Measurements from ENCODE around the gene ALLC. TPM values are rescaled to one million over a fixed set of nuclear protein-coding genes. Genes with fewer than 3 reads are reported as not detected.

Gene ALLC
- total RNA-seq, 4 donors from 2014 or later: not detected

DNA sequence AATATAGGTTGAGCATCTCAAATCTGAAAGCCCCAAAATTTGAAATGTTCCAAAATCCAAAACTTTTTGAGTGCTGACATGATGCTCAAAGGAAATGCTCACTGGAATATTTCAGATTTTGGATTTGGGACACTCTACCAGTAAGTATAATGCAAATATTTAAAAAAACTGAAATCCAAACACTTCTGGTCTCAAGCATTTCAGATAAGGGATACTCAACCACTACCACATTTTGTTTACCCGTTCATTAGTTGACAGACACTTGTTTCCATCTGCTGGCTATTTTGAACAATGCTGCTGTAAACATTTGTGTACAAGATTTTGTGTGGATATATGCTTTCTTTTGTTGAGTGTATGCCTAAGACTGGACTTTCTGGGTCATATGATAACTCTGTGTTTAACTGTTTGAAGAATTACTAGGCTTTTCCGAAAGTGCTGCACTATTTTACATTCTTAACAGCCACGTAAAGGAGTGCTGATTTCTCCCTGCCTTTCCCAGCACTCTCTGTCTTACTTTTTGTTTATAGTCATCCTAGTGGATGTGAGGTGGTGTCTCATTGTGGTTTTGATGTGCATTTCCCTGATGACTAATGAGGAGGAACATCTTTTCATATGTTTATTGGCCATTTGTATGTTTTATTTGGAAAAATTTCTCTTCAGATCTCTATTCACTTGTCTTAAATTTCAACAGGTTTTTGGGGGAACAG lies 25.9 kb downstream of the ALLC start:
- no peaks in the 10 kb centered on the region for H3K9me3 ChIP-seq
- no peak overlapping the region for H3K27ac ChIP-seq
- ATAC-seq: no peak
- H3K27me3 ChIP-seq: no peaks in the 10 kb centered on the region
- no peak overlapping the region for H3K4me3 ChIP-seq
- H3K36me3 ChIP-seq: no peaks in the 10 kb centered on the region
- in situ Hi-C loops (cut with MboI; ENCODE audit: low sequenced_read_pairs in 4 of 4) (no loop called here), intact Hi-C loops (cut with DNase I; ENCODE audit: low total_unique reads) (no loop called here)
- no peak for DNase-seq
- TF ChIP-seq CTCF (IDR thresholded peaks at IDR 0.05 in 4 of 5, conservative IDR thresholded peaks at IDR 0.05 in 1 of 5): no peak
- no peak for TF ChIP-seq POLR2A (IDR thresholded peaks at IDR 0.05)
- H3K4me1 ChIP-seq: no peaks in the 10 kb centered on the region

- no peaks in the 10 kb centered on the region for H3K36me3 ChIP-seq
- intact Hi-C loops (cut with DNase I; ENCODE audit: low total_unique reads): no loop called here
- no peaks in the 10 kb centered on the region for H3K27me3 ChIP-seq
- DNase-seq (no peak), ATAC-seq (no peak)
- no peaks in the 10 kb centered on the region for H3K9me3 ChIP-seq
- no peak overlapping the region for H3K4me3 ChIP-seq
- H3K4me1 ChIP-seq: no peaks in the 10 kb centered on the region
- in situ Hi-C loops (cut with MboI; ENCODE audit: low sequenced_read_pairs in 4 of 4): no loop called here
- no peak overlapping the region for H3K27ac ChIP-seq
- no peak for TF ChIP-seq POLR2A (IDR thresholded peaks at IDR 0.05)
- TF ChIP-seq CTCF (IDR thresholded peaks at IDR 0.05 in 4 of 5, conservative IDR thresholded peaks at IDR 0.05 in 1 of 5): no peak
Measured at GRCh38 chr2:3689998-3690748, 32.2 kb downstream of the ALLC start.

DNA sequence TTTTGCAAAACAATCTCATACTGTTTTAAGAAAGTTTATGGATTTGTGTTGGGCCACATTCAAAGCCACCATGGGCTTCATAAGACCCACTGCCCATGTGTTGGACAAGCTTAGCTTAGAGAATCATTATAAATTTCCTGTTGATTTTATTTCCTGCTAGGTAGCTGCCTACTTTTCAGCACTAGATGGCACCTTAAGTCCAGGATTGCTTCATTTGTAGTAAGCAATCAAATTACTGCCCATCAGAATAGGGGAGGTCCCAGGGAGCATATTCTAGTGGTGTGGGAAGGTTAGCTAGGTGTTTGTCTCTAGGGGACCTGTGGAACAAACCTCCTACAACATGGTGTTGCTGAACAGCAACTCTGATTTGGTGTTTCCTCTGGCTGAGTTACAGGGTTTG lies 34.4 kb downstream of the ALLC start:
- Histone ChIP-seq H3K27me3 (no peaks in the 10 kb centered on the region), H3K36me3 (no peaks in the 10 kb centered on the region), H3K27ac (no peak overlapping the region), H3K4me1 (no peaks in the 10 kb centered on the region), H3K4me3 (no peak overlapping the region), H3K9me3 (no peaks in the 10 kb centered on the region)
- DNase-seq: no peak
- ATAC-seq: no peak
- intact Hi-C loops (cut with DNase I; ENCODE audit: low total_unique reads) (no loop called here), in situ Hi-C loops (cut with MboI; ENCODE audit: low sequenced_read_pairs in 4 of 4) (no loop called here)
- TF ChIP-seq POLR2A (IDR thresholded peaks at IDR 0.05): no peak
- no peak for TF ChIP-seq CTCF (IDR thresholded peaks at IDR 0.05 in 4 of 5, conservative IDR thresholded peaks at IDR 0.05 in 1 of 5)

DNA sequence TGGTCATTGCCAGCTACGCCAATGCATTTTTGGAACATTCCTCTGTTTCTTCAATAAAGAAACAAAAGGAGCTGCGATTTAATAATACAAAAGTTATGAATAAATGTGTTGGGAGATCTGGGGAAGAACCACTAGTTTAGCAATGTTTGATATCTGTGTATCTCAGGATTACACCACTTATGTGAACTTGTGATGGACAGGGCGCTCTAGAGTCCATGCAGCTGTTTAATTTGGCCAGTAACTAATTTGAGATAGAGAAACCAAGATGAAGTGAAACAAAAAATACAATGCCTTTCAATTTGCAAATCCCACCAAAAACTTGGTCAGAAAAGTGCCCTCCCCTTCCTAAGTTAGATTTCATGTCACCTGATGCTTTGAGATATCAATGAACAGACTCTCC lies 38.5 kb downstream of the ALLC start:
- no peak for TF ChIP-seq CTCF (IDR thresholded peaks at IDR 0.05 in 4 of 5, conservative IDR thresholded peaks at IDR 0.05 in 1 of 5)
- TF ChIP-seq POLR2A (IDR thresholded peaks at IDR 0.05): no peak
- Histone ChIP-seq H3K4me3 (no peak overlapping the region), H3K27me3 (no peaks in the 10 kb centered on the region), H3K27ac (no peak overlapping the region), H3K36me3 (no peaks in the 10 kb centered on the region), H3K4me1 (no peaks in the 10 kb centered on the region), H3K9me3 (no peaks in the 10 kb centered on the region)
- intact Hi-C loops (cut with DNase I; ENCODE audit: low total_unique reads): no loop called here
- ATAC-seq: no peak
- no peak for DNase-seq
- in situ Hi-C loops (cut with MboI; ENCODE audit: low sequenced_read_pairs in 4 of 4): no loop called here

Data from gastrocnemius medialis (tissue), 4 donors.